T-helper 2 cell treated with Interferon-gamma antibody and Interleukin-4, amounts not matched to agents 100 ng/mL and 5 ng/mL, for 36 hours (primary cell): Measurements from ENCODE around the gene GPSM1. TPM values are rescaled to one million over a fixed set of nuclear protein-coding genes. Genes with fewer than 3 reads are reported as not detected.

ENCODE experiments used
- intact Hi-C: fragments of 100-400 bp; cut with micrococcal nuclease; formaldehyde crosslinking; loops from one replicate; pipeline ENCODE4 v1.15.1; 2023
- total RNA-seq: library from RNA; stranded (reverse); gene quantifications from 2 replicates; pipeline ENCODE4 v1.2.3, GENCODE V29; 2022

Gene GPSM1
- total RNA-seq, 1 donor from 2014 or later: 11.4 TPM

- intact Hi-C loops: no loop called here
These were observed 23.4 kb upstream of the GPSM1 start, which contains the start of gene CCDC187 for GRCh38 chr9:136303825-136304416. TSS of gene CCDC187 (minus strand) at chr9:136304094. CDS start at chr9:136303830, 264 bp downstream.

GRCh38 chr9:136304456-136304855 is 22.9 kb upstream of the GPSM1 start:
- intact Hi-C loops: no loop called here

- intact Hi-C loops: no loop called here
These were observed 22.4 kb upstream of the GPSM1 start for GRCh38 chr9:136304981-136305380.

- intact Hi-C loops: no loop called here
These were observed 21.5 kb upstream of the GPSM1 start for GRCh38 chr9:136305804-136306203.

GRCh38 chr9:136306211-136307208 is 20.8 kb upstream of the GPSM1 start:
- intact Hi-C loops: no loop called here

- intact Hi-C loops: no loop called here
These were observed 20.1 kb upstream of the GPSM1 start for GRCh38 chr9:136307215-136307750.

GRCh38 chr9:136308006-136308701 is 19.2 kb upstream of the GPSM1 start:
- intact Hi-C loops: no loop called here

- intact Hi-C loops: no loop called here
These were observed 18.7 kb upstream of the GPSM1 start for GRCh38 chr9:136308702-136309053.

GRCh38 chr9:136309101-136309801 is 18.1 kb upstream of the GPSM1 start:
- intact Hi-C loops: no loop called here

GRCh38 chr9:136309806-136310220 is 17.5 kb upstream of the GPSM1 start:
- intact Hi-C loops: no loop called here

- intact Hi-C loops: no loop called here
These were observed 16.9 kb upstream of the GPSM1 start for GRCh38 chr9:136310273-136311030.

GRCh38 chr9:136311051-136312008 is 16.0 kb upstream of the GPSM1 start:
- intact Hi-C loops: no loop called here

GRCh38 chr9:136312009-136312375 is 15.3 kb upstream of the GPSM1 start:
- intact Hi-C loops: no loop called here

GRCh38 chr9:136312436-136312835 is 14.9 kb upstream of the GPSM1 start:
- intact Hi-C loops: no loop called here

- intact Hi-C loops: no loop called here
These were observed 14.0 kb upstream of the GPSM1 start for GRCh38 chr9:136313111-136314055.

- intact Hi-C loops: no loop called here
These were observed 13.3 kb upstream of the GPSM1 start for GRCh38 chr9:136314056-136314416.

- intact Hi-C loops: no loop called here
These were observed 12.4 kb upstream of the GPSM1 start for GRCh38 chr9:136314944-136315343.

GRCh38 chr9:136316271-136316751 is 11.0 kb upstream of the GPSM1 start:
- intact Hi-C loops: no loop called here
